PFSK-1 (cell line): ENCODE results near the gene GOLGA6C.

Experiments used
- POLR2AphosphoS5 ChIP-seq: IDR thresholded peaks from 2 replicates; pipeline ENCODE4 v1.6.1; 2012; ENCODE audit warnings: low read depth, mild to moderate bottlenecking, control low read depth, low read length, moderate library complexity
- SIN3A ChIP-seq: IDR thresholded peaks from 2 replicates; pipeline ENCODE4 v1.6.1; 2012; ENCODE audit warnings: mild to moderate bottlenecking, low read length, moderate library complexity, borderline replicate concordance; ENCODE audit not compliant: insufficient read depth
- TAF1 ChIP-seq: IDR thresholded peaks from 2 replicates; pipeline ENCODE4 v1.6.1; 2012; ENCODE audit warnings: low read length, control low read depth, borderline replicate concordance; ENCODE audit not compliant: insufficient read depth

- TF ChIP-seq POLR2AphosphoS5 (no peak), TAF1 (no peak), SIN3A (no peak)
These were observed 27.4 kb upstream of the GOLGA6C start for GRCh38 chr15:75230551-75231371.
